MCF 10A (cell line): ENCODE measurements around the gene FOCAD. TPM values are rescaled to one million over a fixed set of nuclear protein-coding genes. Genes with fewer than 3 reads are reported as not detected.

ENCODE experiments used
- BruUV-seq: library from RNA; stranded (reverse); fragments of 400-500 nt; replicated peaks from 2 replicates; lab custom pipeline; 2021; lab: Mats Ljungman, UMichigan
- CTCF ChIA-PET: fragments of 300-600 bp; sonication (Branson Sonifier 250); formaldehyde crosslinking; extraction: SDS; loops from one replicate; lab custom pipeline; 2021; ENCODE audit warnings: antibody characterized with exemption, inconsistent platforms; lab: Yijun Ruan, JAX
- POLR2A ChIA-PET: fragments of 300-600, 350-650 bp; sonication (Branson Sonifier 250); formaldehyde crosslinking; extraction: SDS; loops from one replicate; lab custom pipeline; 2020; ENCODE audit warnings: antibody characterized with exemption, inconsistent platforms; lab: Yijun Ruan, JAX
- DNase-seq: peaks from one replicate; pipeline ENCODE4 v3.0.0-alpha.2; 2018; ENCODE audit not compliant: unreplicated experiment
- H3K27ac Mint-ChIP-seq: one replicate; pipeline ENCODE4 v1.8.0; 2022; ENCODE audit warnings: mild to moderate bottlenecking, low read depth, mixed read lengths; ENCODE audit not compliant: unreplicated experiment
- H3K27me3 Mint-ChIP-seq: one replicate; pipeline ENCODE4 v1.8.0; 2022; ENCODE audit warnings: mixed read lengths; ENCODE audit not compliant: insufficient read depth, unreplicated experiment
- H3K36me3 Mint-ChIP-seq: one replicate; pipeline ENCODE4 v1.8.0; 2022; ENCODE audit warnings: mild to moderate bottlenecking, moderate library complexity, mixed read lengths; ENCODE audit not compliant: insufficient read depth, unreplicated experiment
- H3K4me1 Mint-ChIP-seq: one replicate; pipeline ENCODE4 v1.8.0; 2022; ENCODE audit warnings: mixed read lengths; ENCODE audit not compliant: insufficient read depth, unreplicated experiment
- H3K4me3 Mint-ChIP-seq: one replicate; pipeline ENCODE4 v1.8.0; 2022; ENCODE audit warnings: mild to moderate bottlenecking, moderate library complexity, mixed read lengths; ENCODE audit not compliant: unreplicated experiment
- H3K9me3 Mint-ChIP-seq: one replicate; pipeline ENCODE4 v1.8.0; 2022; ENCODE audit warnings: mixed read lengths; ENCODE audit not compliant: unreplicated experiment
- CTCF ChIP-seq: fragments of 200-600 bp; IDR thresholded peaks from one replicate; pipeline ENCODE4 v1.8.0; 2022; ENCODE audit warnings: antibody characterized with exemption, mild to moderate bottlenecking; ENCODE audit not compliant: unreplicated experiment
- intact Hi-C: fragments of 100-400 bp; cut with micrococcal nuclease; formaldehyde crosslinking; loops from 2 replicates; pipeline ENCODE4 v1.14.1; 2022
- total RNA-seq: library from RNA; stranded (reverse); gene quantifications from 2 replicates; pipeline ENCODE4 v1.2.3, GENCODE V29; 2022

Gene FOCAD
- total RNA-seq, 1 experiment from 2014 or later: 20.7 TPM

GRCh38 chr9:20728493-20729220, 44.6 kb downstream of the FOCAD start:
- BruUV-seq: no TSS peak
- H3K9me3 Mint-ChIP-seq: no peaks in the 10 kb centered on the region
- H3K27ac Mint-ChIP-seq: no peak overlapping the region
- H3K36me3 Mint-ChIP-seq: peaks cover 16% of the 10 kb centered on the region
- no peak overlapping the region for H3K4me3 Mint-ChIP-seq
- H3K27me3 Mint-ChIP-seq: no peaks in the 10 kb centered on the region
- CTCF ChIA-PET: interaction anchor here (0.6 to 1.3 kb wide), 2 partner anchors 8 to 104 kb away, joined by 3 to 5 read pairs; no protein-coding TSS in a partner anchor
- peak; percentile 53 for DNase-seq
- TF ChIP-seq CTCF: no peak
- peaks cover 14% of the 10 kb centered on the region for H3K4me1 Mint-ChIP-seq
- intact Hi-C loops: no loop called here
- POLR2A ChIA-PET: no interaction called here

GRCh38 chr9:20729523-20729922, 45.5 kb downstream of the FOCAD start:
- no peaks in the 10 kb centered on the region for H3K9me3 Mint-ChIP-seq
- no peak for DNase-seq
- peaks cover 13% of the 10 kb centered on the region for H3K36me3 Mint-ChIP-seq
- POLR2A ChIA-PET: no interaction called here
- BruUV-seq: no TSS peak
- TF ChIP-seq CTCF: no peak
- H3K27me3 Mint-ChIP-seq: no peaks in the 10 kb centered on the region
- H3K27ac Mint-ChIP-seq: peak overlapping the region; percentile 59
- CTCF ChIA-PET: interaction anchor here (1.3 kb wide), 1 partner anchor 105 kb away, joined by 5 read pairs; no protein-coding TSS in a partner anchor
- peaks cover 14% of the 10 kb centered on the region for H3K4me1 Mint-ChIP-seq
- intact Hi-C loops: no loop called here
- no peak overlapping the region for H3K4me3 Mint-ChIP-seq

GRCh38 chr9:20732118-20732517, 48.1 kb downstream of the FOCAD start:
- H3K36me3 Mint-ChIP-seq: peaks cover 10% of the 10 kb centered on the region
- ChIA-PET CTCF (no interaction called here), POLR2A (no interaction called here)
- intact Hi-C loops: no loop called here
- no peak for TF ChIP-seq CTCF
- no peaks in the 10 kb centered on the region for H3K27me3 Mint-ChIP-seq
- H3K9me3 Mint-ChIP-seq: no peaks in the 10 kb centered on the region
- H3K4me1 Mint-ChIP-seq: peaks cover 14% of the 10 kb centered on the region
- H3K4me3 Mint-ChIP-seq: no peak overlapping the region
- no TSS peak for BruUV-seq
- no peak overlapping the region for H3K27ac Mint-ChIP-seq
- DNase-seq: peak; percentile 41

- no TSS peak for BruUV-seq
- no peak overlapping the region for H3K27ac Mint-ChIP-seq
- no peak overlapping the region for H3K4me3 Mint-ChIP-seq
- no peaks in the 10 kb centered on the region for H3K27me3 Mint-ChIP-seq
- TF ChIP-seq CTCF: no peak
- no peak for DNase-seq
- intact Hi-C loops: no loop called here
- ChIA-PET POLR2A (no interaction called here), CTCF (no interaction called here)
- H3K4me1 Mint-ChIP-seq: peaks cover 13% of the 10 kb centered on the region
- peaks cover 10% of the 10 kb centered on the region for H3K36me3 Mint-ChIP-seq
- H3K9me3 Mint-ChIP-seq: no peaks in the 10 kb centered on the region
These were observed 50.2 kb downstream of the FOCAD start for GRCh38 chr9:20734275-20734674.
